Gastroesophageal sphincter (tissue), 3 donors: ENCODE measurements around the gene PLEKHM3.

Experiments
- CTCF ChIP-seq, 4 experiments: fragments of 200-600 bp in 2 of 4; fragments of 450-650 bp in 2 of 4; sonication (generic) in 1 of 4; IDR thresholded peaks; one replicate each; pipeline ENCODE4 v1.5.1; 2017 to 2019; ENCODE audit warnings: antibody characterized with exemption in 4 of 4, mild to moderate bottlenecking in 2 of 4, moderate library complexity in 2 of 4
- POLR2A ChIP-seq, 2 donors: fragments of 450-650 bp; IDR thresholded peaks; one replicate each; pipeline ENCODE4 v1.6.1; 2017; ENCODE audit warnings: antibody characterized with exemption in 2 of 2, mild to moderate bottlenecking in 2 of 2, moderate library complexity in 1 of 2
- POLR2AphosphoS5 ChIP-seq: sonication (generic); formaldehyde crosslinking; IDR thresholded peaks from one replicate; pipeline ENCODE4 v1.6.1; 2017; ENCODE audit warnings: antibody characterized with exemption

- TF ChIP-seq CTCF (IDR thresholded peaks at IDR 0.05), result no peak
- no peak for TF ChIP-seq POLR2AphosphoS5
- no peak for TF ChIP-seq POLR2A (IDR thresholded peaks at IDR 0.05)
These were observed 189.5 kb downstream of the PLEKHM3 start for GRCh38 chr2:207835805-207836204.
